Measurements from ENCODE around the gene DNAH7.

Gene DNAH7

DNA sequence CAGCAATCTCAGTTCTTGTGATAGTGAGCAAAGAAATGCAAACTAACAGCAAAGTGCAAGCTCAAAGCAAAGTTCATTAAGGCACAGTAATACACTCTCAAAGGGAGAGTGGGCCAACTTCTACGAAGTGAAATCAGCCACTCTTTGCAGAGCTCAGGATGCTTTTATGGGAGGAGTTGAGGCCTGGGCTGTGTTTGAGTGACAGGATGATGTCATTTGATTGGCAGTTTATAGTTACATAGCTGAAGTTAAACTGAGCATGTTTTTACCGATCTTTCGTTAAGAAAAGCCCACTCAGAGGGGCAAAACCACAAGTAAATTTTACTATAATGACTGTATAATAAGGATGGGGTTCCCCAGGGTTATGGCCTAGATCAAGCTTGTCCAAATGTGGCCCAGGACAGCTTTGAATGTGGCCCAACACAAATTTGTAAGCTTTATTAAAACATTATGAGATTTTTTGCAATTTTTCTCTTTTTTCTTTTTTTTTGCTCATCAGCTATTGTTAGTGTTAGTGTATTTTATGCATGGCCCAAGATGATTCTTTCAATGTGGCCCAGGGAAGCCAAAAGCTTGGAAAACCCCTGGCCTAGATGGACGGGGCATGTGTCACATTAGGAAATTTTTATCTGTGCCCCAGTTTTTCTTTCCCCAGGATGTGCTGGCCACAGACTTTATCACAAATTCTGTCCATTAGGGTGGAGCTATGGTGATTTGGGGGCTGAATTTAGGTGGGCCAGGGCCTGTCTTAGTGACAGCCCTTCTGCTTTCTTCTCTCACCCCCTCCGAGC, 8.3 kb upstream of the DNAH7 start:
- DNase-seq: no peak

DNA sequence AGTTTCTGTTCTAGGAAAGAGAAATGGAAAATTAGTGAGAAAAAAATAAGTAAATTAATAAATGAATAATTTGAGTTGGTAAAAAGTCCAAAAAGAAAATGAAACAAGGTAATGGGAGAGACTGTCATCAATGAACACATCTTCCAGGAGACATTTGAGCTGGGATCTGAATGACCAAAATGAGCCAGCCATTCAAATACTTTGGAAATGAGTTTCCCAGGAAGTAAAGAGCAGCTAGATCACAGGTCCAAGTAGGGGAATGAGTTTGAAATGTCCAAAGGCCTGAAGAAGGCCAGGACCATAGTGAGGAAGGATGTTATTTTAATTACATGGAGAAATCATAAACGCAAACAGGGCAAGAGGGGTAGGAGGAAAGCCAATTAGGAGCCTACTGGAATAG, 6.6 kb upstream of the DNAH7 start:
- DNase-seq: no peak

DNA sequence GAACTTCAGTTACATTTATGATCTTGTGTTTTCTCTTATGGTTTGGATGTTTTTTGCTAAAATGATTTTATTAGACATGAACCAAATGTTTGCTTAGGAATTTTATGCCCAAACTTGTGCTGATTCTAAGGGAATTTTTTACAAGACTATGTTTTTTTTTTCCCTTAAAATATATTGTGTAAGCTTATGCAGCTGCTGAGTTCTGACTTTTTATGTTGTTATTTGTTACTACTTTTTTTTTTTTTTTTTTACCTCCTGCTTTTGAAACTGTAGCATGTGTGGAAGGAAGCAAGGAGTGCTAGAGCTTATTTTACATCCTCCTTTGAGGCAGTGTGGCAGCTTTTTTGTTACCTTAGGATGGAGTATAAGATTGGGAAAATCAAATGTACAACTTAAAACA, 6.0 kb upstream of the DNAH7 start:
- no peak for DNase-seq

GRCh38 chr2:196073521-196073920, 4.9 kb upstream of the DNAH7 start:
- no peak for DNase-seq

DNA sequence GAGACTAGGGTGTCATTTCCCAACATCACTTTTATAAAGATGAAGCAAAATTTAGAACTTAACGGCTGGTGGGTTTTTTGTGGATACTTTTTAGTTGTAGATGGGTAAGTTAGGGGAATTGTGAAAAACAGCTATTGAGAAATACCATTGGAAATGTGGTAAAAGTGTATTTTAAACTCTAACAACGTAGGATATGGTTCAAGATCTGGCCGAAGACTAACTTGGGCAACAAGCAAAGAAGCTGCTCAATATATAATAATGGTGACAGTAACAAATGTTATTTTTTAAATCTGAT, 1.6 kb downstream of the DNAH7 start:
- DNase-seq: no peak

- no peak for DNase-seq
These were observed 2.1 kb downstream of the DNAH7 start for GRCh38 chr2:196066291-196067087.

GRCh38 chr2:196063773-196064172, 4.9 kb downstream of the DNAH7 start:
- no peak for DNase-seq

GRCh38 chr2:196059491-196059960, 9.1 kb downstream of the DNAH7 start:
- DNase-seq: no peak

DNA sequence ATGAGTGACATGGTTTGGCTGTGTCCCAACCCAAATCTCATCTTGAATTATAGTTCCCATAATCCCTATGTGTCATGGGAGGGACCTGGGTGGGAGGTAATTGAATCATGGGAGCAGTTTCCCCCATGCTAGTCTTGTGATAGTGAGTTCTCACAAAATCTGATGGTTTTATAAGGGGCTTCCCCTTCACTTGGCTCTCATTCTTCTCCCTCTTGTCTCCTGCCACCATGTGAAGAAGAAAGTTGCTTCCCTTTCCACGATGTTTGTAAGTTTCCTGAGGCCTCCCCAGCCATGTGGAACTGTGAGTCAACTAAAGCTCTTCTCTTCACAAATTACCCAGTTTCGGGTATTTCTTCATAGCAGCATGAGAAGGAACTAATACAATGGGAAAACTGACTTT, 14.0 kb downstream of the DNAH7 start:
- DNase-seq: no peak

DNA sequence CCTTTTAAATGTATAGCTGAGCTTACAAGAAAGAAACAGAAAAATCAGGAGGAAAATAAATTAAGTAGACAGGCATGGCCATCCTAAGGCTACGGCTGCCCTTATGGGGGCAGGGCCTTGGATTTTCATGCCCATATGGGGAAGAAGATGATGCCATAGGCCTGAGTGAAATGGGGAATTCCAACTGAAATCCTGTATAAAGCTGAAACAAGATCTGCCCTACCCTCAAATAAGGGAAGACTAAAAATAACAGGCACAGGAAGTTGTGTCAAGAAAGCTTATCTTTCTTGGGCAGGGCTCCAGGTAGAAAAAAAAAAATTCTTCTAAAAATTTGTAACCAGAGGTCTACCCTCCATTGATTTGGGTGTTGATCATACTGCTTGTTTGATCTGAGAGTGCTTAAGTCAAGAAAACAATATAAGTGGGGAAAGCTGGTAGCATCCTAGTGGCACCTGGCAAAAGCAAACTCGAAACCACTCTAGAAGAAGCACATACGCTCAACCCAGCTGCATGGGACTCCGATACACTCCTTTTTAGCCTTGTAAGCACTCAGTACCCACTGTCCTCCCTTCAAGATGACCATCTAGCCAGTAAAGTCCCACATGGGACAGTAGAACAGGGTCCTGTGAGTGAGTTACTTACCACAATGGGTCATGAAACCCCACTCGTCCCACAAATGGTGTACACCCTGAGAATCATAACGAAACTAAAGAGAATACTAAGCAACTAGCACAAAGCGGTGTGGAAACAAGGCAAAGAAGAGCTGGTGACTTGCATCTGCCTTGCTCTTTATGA, 22.3 kb downstream of the DNAH7 start:
- DNase-seq: no peak

DNA sequence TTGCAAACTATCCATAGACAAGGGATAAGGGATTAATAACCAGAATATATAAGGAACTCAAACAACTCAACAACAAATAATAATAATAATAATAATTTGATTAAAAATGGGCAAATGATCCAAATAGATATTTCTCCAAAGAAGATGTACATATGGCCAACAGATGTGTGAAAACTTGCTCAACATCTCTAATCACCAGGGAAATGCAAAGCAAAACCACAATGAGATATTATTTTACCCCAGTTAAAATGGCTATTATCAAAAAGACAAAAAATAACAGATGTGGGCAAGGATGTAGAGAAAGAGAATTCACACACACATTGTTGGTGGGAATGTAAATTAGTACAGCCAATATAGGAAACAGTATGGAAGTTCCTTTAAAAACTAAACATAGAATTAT, 26.9 kb downstream of the DNAH7 start:
- DNase-seq: no peak

- DNase-seq: no peak
These were observed 28.4 kb downstream of the DNAH7 start for GRCh38 chr2:196040218-196040617.

DNA sequence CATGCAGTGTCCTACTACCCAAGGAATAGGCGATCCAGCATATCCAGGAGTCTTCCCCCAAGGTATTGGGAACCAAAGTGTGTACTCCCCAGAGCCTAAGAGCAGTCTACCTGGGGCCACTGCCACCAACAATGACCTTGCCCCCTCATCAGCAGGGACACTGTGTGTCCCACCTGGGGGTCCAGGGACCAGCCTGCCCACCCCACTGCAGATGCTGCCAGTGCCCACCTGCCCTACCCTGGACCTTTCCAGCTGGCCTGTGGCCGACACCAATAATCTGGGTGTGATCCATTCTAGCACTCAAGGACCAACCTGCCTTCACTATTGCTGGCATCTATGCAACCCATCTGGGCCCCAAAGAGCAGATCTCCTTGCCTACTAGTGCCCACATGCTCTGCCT, 32.2 kb downstream of the DNAH7 start:
- no peak for DNase-seq

- no peak for DNase-seq
These were observed 50.6 kb downstream of the DNAH7 start for GRCh38 chr2:196018037-196018436.

GRCh38 chr2:196012314-196012713, 56.3 kb downstream of the DNAH7 start:
- no peak for DNase-seq

DNA sequence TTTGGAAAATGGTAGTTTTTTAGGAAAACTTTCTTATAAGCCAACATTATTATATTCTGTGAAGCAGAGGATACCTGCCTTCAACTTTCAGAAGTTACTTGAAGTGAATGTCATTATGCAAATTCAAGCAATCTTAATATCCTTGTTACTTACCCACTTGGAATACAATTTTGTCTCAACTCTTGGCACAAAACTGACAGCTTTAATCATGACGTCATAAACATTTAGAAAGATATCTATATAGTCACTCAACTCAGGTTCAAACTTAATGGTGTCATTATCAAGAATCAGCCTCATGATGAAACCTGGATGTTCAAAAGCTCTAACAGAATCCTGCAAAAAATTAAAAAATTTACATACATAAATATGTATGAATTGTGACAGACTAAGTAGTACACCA, 68.1 kb downstream of the DNAH7 start:
- no peak for DNase-seq

- no peak for DNase-seq
These were observed 70.6 kb downstream of the DNAH7 start for GRCh38 chr2:195998070-195998469.

- no peak for DNase-seq
These were observed 73.1 kb downstream of the DNAH7 start for GRCh38 chr2:195995499-195995898.

GRCh38 chr2:195993623-195994022, 75.0 kb downstream of the DNAH7 start:
- DNase-seq: no peak

DNA sequence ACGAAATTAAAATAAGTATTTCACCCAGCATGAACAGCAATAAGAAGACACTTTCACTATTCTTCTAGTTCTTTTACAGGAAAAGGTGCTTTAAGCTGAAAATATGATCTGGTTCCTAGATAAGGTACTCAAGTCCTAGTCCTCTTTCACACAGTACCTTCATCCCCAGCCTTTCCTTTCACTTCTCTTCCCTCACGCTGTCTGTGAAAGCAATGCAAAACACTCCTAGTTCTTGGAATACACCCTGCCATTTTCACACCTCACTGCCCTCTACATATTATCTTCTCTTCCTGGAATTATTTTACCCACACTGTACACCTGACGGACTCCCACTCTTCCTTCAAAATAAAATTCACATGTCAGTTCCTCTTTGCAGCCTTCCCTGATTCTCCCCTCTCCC, 82.9 kb downstream of the DNAH7 start:
- no peak for DNase-seq

DNA sequence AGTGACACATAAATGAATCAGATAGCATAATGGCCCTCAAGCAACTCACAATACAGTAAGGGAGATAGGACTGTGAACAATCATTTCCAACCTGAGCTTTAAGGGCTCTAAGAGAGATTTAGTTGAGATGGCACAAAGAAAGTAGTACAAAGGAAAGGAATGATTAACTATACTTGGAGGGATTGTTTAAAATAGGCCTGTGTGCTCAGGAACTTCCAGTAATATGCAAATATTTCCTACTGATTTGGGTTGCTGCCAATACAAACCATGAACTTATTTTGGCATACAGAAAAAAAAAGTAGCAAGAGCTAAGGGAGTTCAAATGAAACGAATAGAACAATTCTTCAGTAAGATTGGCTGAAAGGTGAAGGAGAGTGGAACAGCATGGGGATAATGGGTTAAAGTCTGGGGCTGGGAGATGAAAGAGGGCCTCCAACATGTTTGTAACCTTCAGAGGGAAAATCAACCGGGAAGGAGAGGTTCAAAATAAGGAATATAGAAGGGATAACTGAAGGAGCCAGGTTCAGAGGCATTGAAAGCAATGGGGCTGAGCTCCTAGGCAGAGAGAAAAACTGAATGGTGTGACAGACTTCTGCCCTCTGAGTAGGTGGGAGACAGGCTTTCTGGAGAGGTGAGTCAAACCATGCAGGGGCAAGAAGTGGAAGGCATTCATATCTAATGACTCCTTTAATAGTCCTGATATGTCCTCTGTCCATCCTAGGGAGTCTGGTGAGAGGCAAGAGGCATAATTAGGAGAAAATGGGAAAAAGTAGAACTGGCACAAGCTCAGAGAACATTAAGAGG, 83.5 kb downstream of the DNAH7 start:
- no peak for DNase-seq

- DNase-seq: no peak
These were observed 101.3 kb downstream of the DNAH7 start for GRCh38 chr2:195967336-195967735.

DNA sequence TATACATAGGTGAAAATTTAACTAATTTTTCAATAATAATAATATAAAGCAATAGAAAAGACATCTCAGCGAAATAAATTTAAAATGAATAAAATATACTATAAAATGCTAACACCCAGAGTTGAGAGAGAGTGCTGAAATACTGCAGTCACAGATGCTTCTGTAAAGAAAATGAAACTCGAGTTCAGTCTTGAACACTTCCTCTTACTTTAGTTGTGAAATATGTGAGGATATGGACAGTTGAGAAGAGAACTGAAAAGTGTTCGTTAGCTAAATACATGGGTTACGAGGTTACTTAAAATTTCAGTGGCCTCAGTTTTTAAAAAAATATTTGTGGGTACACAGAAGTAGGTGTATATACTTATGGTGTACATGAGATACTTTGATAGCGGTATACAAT, 106.8 kb downstream of the DNAH7 start:
- DNase-seq: no peak

Data from femur (tissue), 1 donor.